Measurements from ENCODE around the gene ZDHHC3. TPM values are rescaled to one million over a fixed set of nuclear protein-coding genes. Genes with fewer than 3 reads are reported as not detected.
A peak's percentile ranks its signal among the peaks of the same experiment; 100 is the strongest.

Gene ZDHHC3
- total RNA-seq, 2 donors from 2014 or later: 33.0 to 37.6 TPM

- peak; percentile 92 to 93 for ATAC-seq (replicated peaks in 1 of 2)
- H3K4me1 Mint-ChIP-seq (ENCODE audit: low read depth): peaks cover 9% of the 10 kb centered on the region
- no peak overlapping the region for H3K27ac Mint-ChIP-seq
- peaks cover 24% of the 10 kb centered on the region for H3K27me3 Mint-ChIP-seq (ENCODE audit: low read depth)
- H3K36me3 Mint-ChIP-seq (ENCODE audit: insufficient read depth in 2 of 2): peaks cover 1% of the 10 kb centered on the region in 2 donors
- no peaks in the 10 kb centered on the region for H3K9me3 Mint-ChIP-seq
- H3K4me3 Mint-ChIP-seq: no peak overlapping the region
- DNase-seq: peak; percentile 29 to 48
Observed at GRCh38 chr3:44906997-44907396, 69.0 kb downstream of the ZDHHC3 start.

- Mint-ChIP-seq H3K27ac (no peak overlapping the region), H3K36me3 (ENCODE audit: insufficient read depth in 2 of 2) (peaks cover 1% of the 10 kb centered on the region in 2 donors), H3K27me3 (ENCODE audit: low read depth) (peaks cover 24% of the 10 kb centered on the region), H3K4me1 (ENCODE audit: low read depth) (peaks cover 9% of the 10 kb centered on the region), H3K4me3 (no peak overlapping the region), H3K9me3 (no peaks in the 10 kb centered on the region)
- ATAC-seq (replicated peaks in 1 of 2) (no peak), DNase-seq (no peak)
Observed at GRCh38 chr3:44905446-44906157, 70.4 kb downstream of the ZDHHC3 start.

- DNase-seq: no peak
Observed at GRCh38 chr3:44903751-44904150, 72.2 kb downstream of the ZDHHC3 start.

GRCh38 chr3:44903314-44903713 lies 72.7 kb downstream of the ZDHHC3 start:
- H3K27me3 Mint-ChIP-seq (ENCODE audit: low read depth): peaks cover 10% of the 10 kb centered on the region
- peaks cover 19% of the 10 kb centered on the region for H3K4me1 Mint-ChIP-seq (ENCODE audit: low read depth)
- no peaks in the 10 kb centered on the region for H3K36me3 Mint-ChIP-seq (ENCODE audit: insufficient read depth in 2 of 2)
- no peak for ATAC-seq (replicated peaks in 1 of 2)
- H3K4me3 Mint-ChIP-seq: no peak overlapping the region
- H3K9me3 Mint-ChIP-seq: no peaks in the 10 kb centered on the region
- DNase-seq: no peak
- no peak overlapping the region for H3K27ac Mint-ChIP-seq

More at GRCh38 chr3:44903751-44904150, 72.2 kb downstream of the ZDHHC3 start:
- peaks cover 19% of the 10 kb centered on the region for H3K4me1 Mint-ChIP-seq (ENCODE audit: low read depth)
- peaks cover 12% of the 10 kb centered on the region for H3K27me3 Mint-ChIP-seq (ENCODE audit: low read depth)
- ATAC-seq (replicated peaks in 1 of 2): no peak
- no peak overlapping the region for H3K27ac Mint-ChIP-seq
- no peaks in the 10 kb centered on the region for H3K36me3 Mint-ChIP-seq (ENCODE audit: insufficient read depth in 2 of 2)
- no peaks in the 10 kb centered on the region for H3K9me3 Mint-ChIP-seq
- no peak overlapping the region for H3K4me3 Mint-ChIP-seq

- Mint-ChIP-seq H3K4me1 (ENCODE audit: low read depth) (peaks cover 19% of the 10 kb centered on the region), H3K4me3 (no peak overlapping the region), H3K27me3 (ENCODE audit: low read depth) (peaks cover 3% of the 10 kb centered on the region), H3K36me3 (ENCODE audit: insufficient read depth in 2 of 2) (no peaks in the 10 kb centered on the region), H3K27ac (no peak overlapping the region), H3K9me3 (no peaks in the 10 kb centered on the region)
- ATAC-seq (replicated peaks in 1 of 2) (no peak), DNase-seq (no peak)
Observed at GRCh38 chr3:44902628-44903027, 73.3 kb downstream of the ZDHHC3 start.

GRCh38 chr3:44899683-44900367 lies 76.1 kb downstream of the ZDHHC3 start:
- Mint-ChIP-seq H3K4me1 (ENCODE audit: low read depth) (peaks cover 11% of the 10 kb centered on the region), H3K36me3 (ENCODE audit: insufficient read depth in 2 of 2) (no peaks in the 10 kb centered on the region), H3K27me3 (ENCODE audit: low read depth) (no peaks in the 10 kb centered on the region), H3K9me3 (no peaks in the 10 kb centered on the region), H3K4me3 (no peak overlapping the region), H3K27ac (no peak overlapping the region)
- DNase-seq: peak; percentile 23 to 39
- ATAC-seq (replicated peaks in 1 of 2): peak; percentile 93 to 96

GRCh38 chr3:44896440-44896839 lies 79.5 kb downstream of the ZDHHC3 start:
- Mint-ChIP-seq H3K36me3 (ENCODE audit: insufficient read depth in 2 of 2) (no peaks in the 10 kb centered on the region), H3K4me1 (ENCODE audit: low read depth) (peaks cover 11% of the 10 kb centered on the region), H3K9me3 (no peaks in the 10 kb centered on the region), H3K4me3 (no peak overlapping the region), H3K27ac (no peak overlapping the region), H3K27me3 (ENCODE audit: low read depth) (no peaks in the 10 kb centered on the region)
- ATAC-seq (replicated peaks in 1 of 2) (no peak), DNase-seq (no peak)

GRCh38 chr3:44894485-44894884 lies 81.5 kb downstream of the ZDHHC3 start:
- Mint-ChIP-seq H3K36me3 (ENCODE audit: insufficient read depth in 2 of 2) (no peaks in the 10 kb centered on the region), H3K4me1 (ENCODE audit: low read depth) (peaks cover under 1% of the 10 kb centered on the region), H3K4me3 (no peak overlapping the region), H3K27ac (no peak overlapping the region), H3K9me3 (no peaks in the 10 kb centered on the region), H3K27me3 (ENCODE audit: low read depth) (no peaks in the 10 kb centered on the region)
- DNase-seq (no peak), ATAC-seq (replicated peaks in 1 of 2) (no peak)

- H3K4me3 Mint-ChIP-seq: no peak overlapping the region
- H3K9me3 Mint-ChIP-seq: no peaks in the 10 kb centered on the region
- no peaks in the 10 kb centered on the region for H3K4me1 Mint-ChIP-seq (ENCODE audit: low read depth)
- H3K36me3 Mint-ChIP-seq (ENCODE audit: insufficient read depth in 2 of 2): no peaks in the 10 kb centered on the region
- H3K27me3 Mint-ChIP-seq (ENCODE audit: low read depth): no peaks in the 10 kb centered on the region
- no peak overlapping the region for H3K27ac Mint-ChIP-seq
- no peak for DNase-seq
- ATAC-seq (replicated peaks in 1 of 2): no peak
Observed at GRCh38 chr3:44893097-44893496, 82.9 kb downstream of the ZDHHC3 start.

- Mint-ChIP-seq H3K27me3 (ENCODE audit: low read depth) (no peaks in the 10 kb centered on the region), H3K9me3 (no peaks in the 10 kb centered on the region), H3K4me1 (ENCODE audit: low read depth) (no peaks in the 10 kb centered on the region), H3K36me3 (ENCODE audit: insufficient read depth in 2 of 2) (no peaks in the 10 kb centered on the region), H3K27ac (no peak overlapping the region), H3K4me3 (no peak overlapping the region)
- DNase-seq: no peak
- no peak for ATAC-seq (replicated peaks in 1 of 2)
Observed at GRCh38 chr3:44892689-44893088, 83.3 kb downstream of the ZDHHC3 start.

- no peak for ATAC-seq (replicated peaks in 1 of 2)
- no peaks in the 10 kb centered on the region for H3K36me3 Mint-ChIP-seq (ENCODE audit: insufficient read depth in 2 of 2)
- no peak for DNase-seq
- H3K4me1 Mint-ChIP-seq (ENCODE audit: low read depth): no peaks in the 10 kb centered on the region
- peaks cover 12% of the 10 kb centered on the region for H3K27me3 Mint-ChIP-seq (ENCODE audit: low read depth)
- H3K27ac Mint-ChIP-seq: no peak overlapping the region
- no peak overlapping the region for H3K4me3 Mint-ChIP-seq
- H3K9me3 Mint-ChIP-seq: no peaks in the 10 kb centered on the region
Observed at GRCh38 chr3:44890852-44891251, 85.1 kb downstream of the ZDHHC3 start.

GRCh38 chr3:44890258-44890657 lies 85.7 kb downstream of the ZDHHC3 start:
- Mint-ChIP-seq H3K4me3 (no peak overlapping the region), H3K27me3 (ENCODE audit: low read depth) (peaks cover 12% of the 10 kb centered on the region), H3K27ac (no peak overlapping the region), H3K4me1 (ENCODE audit: low read depth) (no peaks in the 10 kb centered on the region), H3K36me3 (ENCODE audit: insufficient read depth in 2 of 2) (no peaks in the 10 kb centered on the region), H3K9me3 (no peaks in the 10 kb centered on the region)
- no peak for ATAC-seq (replicated peaks in 1 of 2)
- no peak for DNase-seq

- no peaks in the 10 kb centered on the region for H3K4me1 Mint-ChIP-seq (ENCODE audit: low read depth)
- H3K27me3 Mint-ChIP-seq (ENCODE audit: low read depth): peaks cover 12% of the 10 kb centered on the region
- H3K27ac Mint-ChIP-seq: no peak overlapping the region
Observed at GRCh38 chr3:44887101-44887500, 88.9 kb downstream of the ZDHHC3 start.

More at GRCh38 chr3:44887101-44887500, 88.9 kb downstream of the ZDHHC3 start:
- ATAC-seq (replicated peaks in 1 of 2) (no peak), DNase-seq (no peak)
- Mint-ChIP-seq H3K36me3 (ENCODE audit: insufficient read depth in 2 of 2) (no peaks in the 10 kb centered on the region), H3K4me3 (no peak overlapping the region), H3K9me3 (no peaks in the 10 kb centered on the region)
